ENCODE results near the gene PTPRE.
A peak's percentile ranks its signal among the peaks of the same experiment; 100 is the strongest.

PTPRE gene

DNA sequence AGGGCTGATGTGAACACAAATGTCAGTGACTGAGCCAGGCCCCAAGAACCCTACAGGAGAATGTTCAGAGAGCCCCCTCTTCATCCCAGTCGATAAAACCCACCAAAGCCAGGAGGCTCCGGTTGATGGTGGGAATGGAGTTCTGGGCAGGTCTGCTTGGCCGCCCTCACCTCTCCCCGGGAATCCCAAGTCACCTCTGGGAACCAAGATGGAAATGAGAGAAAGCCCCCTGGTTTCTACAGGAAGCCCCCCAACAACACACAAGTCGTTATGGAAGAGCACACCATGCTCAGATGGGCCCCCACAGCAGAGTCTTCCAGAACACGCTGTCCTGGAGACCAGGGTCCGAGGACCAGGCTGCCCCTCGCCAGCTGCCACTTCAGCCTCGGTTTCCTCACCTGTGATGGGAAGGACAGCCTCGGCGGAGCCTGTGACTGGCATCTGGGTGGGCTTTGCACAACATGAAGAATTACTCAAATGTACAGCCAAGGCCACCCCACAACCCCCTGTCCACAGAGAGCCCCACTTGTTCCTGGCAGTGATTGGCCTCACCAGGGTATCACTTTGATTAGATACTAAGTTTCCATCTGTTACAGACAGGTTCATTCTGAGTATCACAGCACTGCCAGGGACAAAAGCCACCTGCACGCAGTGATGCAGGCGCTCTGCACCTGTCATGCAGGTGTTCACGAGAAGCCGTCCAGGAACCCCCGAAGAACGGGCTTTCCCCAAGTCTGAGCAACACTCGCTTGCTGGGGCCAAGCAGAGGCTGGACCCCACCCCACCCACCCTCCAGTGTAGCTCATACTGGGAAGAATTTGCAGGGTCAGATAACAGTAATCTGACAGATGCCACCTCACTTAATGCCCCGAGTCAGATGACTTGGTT lies 161.7 kb downstream of the PTPRE start:
- DNase-seq (ENCODE audit: low read depth in 2 of 2, low spot score in 1 of 2), result no peak

- peak; percentile 70 to 72 for DNase-seq (ENCODE audit: low read depth in 2 of 2, low spot score in 1 of 2)
These were observed 162.6 kb downstream of the PTPRE start for GRCh38 chr10:128069351-128070051.

DNA sequence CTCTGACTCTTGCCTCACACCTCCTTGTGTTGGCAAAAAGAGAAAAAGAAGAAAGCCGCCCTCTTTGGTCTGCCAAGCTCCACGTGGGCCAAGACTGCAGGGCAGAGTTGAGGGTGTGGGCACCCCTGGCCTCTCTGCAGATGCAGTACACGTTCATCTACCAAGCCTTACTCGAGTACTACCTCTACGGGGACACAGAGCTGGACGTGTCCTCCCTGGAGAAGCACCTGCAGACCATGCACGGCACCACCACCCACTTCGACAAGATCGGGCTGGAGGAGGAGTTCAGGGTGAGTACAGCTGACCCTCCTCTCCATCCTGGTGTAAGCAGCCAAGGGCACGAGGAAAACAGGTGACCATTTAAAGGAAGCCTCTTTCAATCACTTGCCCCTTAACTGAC lies 163.3 kb downstream of the PTPRE start:
- no peak for DNase-seq (ENCODE audit: low read depth in 2 of 2, low spot score in 1 of 2)

DNA sequence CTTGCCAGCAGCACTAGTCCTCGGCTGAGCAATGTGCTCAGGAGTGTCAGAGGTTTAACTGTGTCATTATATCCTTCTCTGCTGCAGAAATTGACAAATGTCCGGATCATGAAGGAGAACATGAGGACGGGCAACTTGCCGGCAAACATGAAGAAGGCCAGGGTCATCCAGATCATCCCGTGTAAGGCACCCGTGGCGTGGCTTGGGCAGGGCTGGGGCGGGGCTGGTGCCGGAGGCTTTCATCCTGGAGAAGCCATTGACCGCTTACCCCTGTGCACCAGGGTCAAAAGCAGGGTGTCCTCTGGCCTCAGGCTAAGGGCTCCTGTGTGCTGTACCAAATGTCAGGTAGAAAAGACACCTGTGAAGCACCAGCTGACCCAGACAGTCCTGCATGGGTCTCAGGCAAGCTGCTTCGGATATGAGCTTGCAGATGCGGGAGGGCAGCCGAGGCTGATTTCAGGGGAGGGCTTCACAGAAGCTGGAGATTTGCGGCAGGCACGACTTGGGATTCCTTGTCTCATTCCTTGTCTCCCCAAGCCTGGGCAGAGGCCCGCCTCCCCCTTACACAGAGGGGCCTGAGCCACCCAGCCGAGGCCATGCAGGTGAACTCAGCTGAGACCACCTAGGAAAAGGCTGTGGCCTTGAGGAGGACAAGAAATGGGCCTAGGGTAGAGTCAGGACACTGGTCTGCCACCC lies 164.0 kb downstream of the PTPRE start:
- DNase-seq (ENCODE audit: low read depth in 2 of 2, low spot score in 1 of 2), result no peak

GRCh38 chr10:128071417-128071782 lies 164.5 kb downstream of the PTPRE start:
- no peak for DNase-seq (ENCODE audit: low read depth in 2 of 2, low spot score in 1 of 2)

DNA sequence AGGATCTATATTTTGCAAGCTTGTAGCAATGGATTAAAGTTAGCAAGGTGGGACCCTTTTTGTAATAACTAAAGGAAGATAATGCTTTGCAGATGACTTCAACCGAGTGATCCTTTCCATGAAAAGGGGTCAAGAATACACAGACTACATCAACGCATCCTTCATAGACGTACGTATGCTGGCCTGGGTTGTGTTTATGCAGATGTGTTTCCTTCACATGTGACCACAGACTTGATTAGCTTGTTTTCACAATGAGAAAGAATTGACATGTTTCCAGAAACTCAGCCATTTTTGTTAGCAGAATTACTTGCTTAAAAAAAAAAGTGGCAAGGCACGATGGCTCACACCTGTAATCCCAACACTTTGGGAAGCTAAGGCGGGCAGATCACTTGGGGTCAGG lies 165.1 kb downstream of the PTPRE start:
- DNase-seq (ENCODE audit: low read depth in 2 of 2, low spot score in 1 of 2), result no peak

DNA sequence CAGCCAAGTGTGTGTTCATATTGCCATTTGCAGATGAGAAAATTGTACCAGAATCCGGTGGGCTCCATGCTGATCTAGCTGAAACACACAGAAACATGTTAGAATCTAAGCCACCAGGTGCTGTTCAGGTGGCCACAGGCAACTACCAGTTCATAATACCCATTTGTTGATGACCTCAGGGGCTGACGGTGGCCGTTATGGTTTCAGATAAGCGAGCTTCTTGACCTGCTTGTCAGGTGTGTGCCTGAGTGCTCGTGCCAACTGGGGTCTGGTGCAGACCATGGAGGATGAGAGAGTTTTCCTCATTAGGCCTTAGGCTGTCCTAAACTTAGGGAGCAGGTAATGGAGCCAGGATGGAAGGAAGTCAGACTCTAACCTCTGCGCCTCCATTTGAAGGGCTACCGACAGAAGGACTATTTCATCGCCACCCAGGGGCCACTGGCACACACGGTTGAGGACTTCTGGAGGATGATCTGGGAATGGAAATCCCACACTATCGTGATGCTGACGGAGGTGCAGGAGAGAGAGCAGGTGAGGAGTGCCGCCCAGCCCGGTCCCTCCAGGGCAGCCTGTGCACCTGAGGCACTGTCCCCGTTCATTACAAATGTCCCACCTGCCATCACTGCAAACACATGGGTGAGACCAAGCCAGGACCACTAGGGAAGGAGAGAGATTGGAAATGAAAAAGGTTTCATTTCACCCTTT lies 166.2 kb downstream of the PTPRE start:
- no peak for DNase-seq (ENCODE audit: low read depth in 2 of 2, low spot score in 1 of 2)

DNA sequence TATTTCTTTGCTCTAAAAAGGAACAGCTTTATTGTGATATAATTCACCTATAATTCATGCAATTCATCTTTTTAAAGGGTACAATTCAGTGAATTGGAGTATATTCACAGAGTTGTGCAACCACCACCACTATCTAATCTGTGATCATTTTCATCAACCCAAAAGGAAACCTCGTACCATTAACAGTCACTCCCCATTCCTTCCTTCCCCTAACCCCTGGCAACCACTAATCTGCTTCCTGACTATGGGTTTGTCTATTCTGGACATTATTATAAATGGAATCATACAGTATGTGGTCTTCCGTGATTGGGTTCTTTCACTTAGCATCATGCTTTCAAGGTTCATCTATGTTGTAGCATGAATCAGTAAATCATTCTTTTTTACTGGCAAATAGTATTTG lies 167.0 kb downstream of the PTPRE start:
- no peak for DNase-seq (ENCODE audit: low read depth in 2 of 2, low spot score in 1 of 2)

DNA sequence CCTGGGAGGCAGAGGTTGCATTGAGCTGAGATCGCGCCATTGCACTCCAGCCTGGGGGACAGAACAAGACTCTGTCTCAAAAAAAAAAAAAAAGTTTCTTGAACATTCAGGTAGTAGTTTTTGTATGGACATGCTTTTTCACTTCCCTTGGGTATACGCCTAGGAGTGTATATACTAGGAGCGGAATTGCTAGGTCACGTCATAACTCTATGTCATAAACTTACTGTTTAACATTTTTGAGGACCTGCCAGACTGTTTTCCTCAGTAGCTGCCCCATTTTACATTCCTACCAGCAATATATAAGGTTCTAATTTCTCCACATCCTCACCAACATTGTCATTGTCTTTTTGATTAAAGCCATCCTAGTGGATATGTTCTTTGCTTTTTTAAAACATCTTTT lies 167.7 kb downstream of the PTPRE start:
- DNase-seq (ENCODE audit: low read depth in 2 of 2, low spot score in 1 of 2), result no peak

GRCh38 chr10:128077155-128077875 lies 170.4 kb downstream of the PTPRE start:
- DNase-seq (ENCODE audit: low read depth in 2 of 2, low spot score in 1 of 2), result no peak

DNA sequence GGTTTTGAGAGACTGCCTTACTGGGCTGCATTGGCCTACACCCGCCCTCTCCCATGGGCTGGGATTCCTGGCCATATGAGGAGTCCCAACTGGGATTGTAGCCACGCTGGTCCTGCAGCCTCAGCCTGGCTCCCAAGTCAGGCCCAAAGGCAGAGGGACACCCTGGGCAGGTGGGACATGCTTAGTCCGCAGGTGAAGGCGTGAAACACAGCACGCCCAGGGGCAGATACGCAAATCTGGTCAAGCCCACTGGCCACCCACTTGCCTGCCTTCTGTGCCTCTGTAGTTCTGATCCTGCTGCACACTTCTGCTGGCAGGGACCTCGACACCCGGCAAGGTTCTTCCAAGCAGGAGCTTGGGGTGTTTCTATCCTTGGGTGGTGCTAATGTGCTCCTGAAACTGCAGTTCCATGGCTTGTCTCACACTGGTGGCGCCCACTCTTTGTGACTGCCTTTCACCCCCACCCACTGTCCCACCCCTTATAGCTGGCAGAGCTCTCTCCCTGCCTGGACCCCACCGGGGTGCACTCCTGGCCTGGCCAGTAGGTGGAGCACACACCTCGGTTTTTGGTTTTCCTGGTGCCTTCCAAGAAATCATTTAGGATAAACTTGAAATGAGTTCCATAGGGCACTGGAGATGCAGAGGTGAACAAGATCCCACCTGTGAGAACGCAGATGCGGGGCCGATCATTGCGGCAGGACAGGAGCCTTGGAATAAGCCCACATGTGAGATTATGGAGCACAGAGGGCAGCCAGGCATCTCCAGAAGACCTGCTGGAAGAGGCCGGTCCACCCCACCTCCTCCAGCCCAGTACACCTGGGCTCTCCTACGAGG lies 171.4 kb downstream of the PTPRE start:
- no peak for DNase-seq (ENCODE audit: low read depth in 2 of 2, low spot score in 1 of 2)

DNA sequence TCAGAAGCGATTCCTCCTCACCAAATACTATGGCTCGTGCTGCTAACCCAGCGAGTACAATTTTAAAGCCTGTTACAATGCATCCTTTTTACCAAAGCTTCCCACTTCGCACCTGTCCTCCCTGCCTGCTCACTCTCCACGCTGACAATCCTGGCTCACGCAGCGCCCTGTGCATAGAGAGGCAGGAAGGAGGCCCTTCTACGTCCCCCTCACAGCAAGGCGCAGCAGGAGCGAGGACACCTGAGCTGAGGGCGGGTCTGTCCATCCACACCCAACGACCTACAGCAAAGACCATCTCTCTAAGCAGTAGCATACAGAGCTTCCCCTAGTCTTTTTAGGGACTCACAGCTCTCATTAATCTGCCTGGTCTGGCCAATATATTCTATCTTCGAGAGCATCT lies 173.3 kb downstream of the PTPRE start:
- DNase-seq (ENCODE audit: low read depth in 2 of 2, low spot score in 1 of 2), result no peak

DNA sequence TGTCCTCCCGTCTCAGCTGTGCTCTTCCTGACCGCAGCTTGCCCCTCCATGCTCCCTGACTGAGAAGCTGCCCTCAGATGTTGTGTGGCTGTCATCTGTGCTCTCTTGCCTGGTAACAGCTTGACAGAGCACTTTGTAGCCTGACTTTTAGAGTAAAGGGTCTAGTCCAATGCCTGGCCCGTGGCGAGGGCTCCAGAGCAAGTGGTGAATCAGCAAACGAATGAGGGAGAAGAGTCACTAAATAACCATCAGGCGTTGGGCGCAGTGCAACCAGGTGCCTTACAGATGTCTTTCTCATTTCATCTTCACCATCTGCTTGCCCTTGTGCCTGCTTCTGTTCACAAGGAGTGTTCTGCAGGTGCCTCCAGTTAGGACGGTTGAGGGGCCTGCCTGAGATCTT lies 173.7 kb downstream of the PTPRE start:
- DNase-seq (ENCODE audit: low read depth in 2 of 2, low spot score in 1 of 2), result no peak

DNA sequence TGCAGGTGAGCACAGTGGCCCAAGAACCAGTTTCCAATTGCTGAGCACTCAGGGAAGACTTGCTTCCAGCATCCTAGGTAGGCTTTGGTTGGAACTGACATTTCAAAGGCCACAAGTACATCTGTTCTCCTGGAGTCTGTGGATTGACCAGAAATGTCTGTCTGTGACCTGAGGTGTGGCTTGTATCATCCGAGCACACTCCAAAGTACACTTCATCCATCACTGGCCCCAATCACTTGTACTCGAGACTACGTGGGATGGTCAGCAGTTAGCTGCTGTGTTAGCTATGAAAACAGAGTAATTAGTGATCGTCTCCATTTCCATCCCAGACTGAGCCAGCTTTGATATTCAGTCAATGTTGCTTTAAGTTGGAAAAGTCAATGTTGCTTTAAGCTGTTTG lies 174.3 kb downstream of the PTPRE start:
- no peak for DNase-seq (ENCODE audit: low read depth in 2 of 2, low spot score in 1 of 2)

- no peak for DNase-seq (ENCODE audit: low read depth in 2 of 2, low spot score in 1 of 2)
These were observed 174.8 kb downstream of the PTPRE start for GRCh38 chr10:128081720-128082119.

DNA sequence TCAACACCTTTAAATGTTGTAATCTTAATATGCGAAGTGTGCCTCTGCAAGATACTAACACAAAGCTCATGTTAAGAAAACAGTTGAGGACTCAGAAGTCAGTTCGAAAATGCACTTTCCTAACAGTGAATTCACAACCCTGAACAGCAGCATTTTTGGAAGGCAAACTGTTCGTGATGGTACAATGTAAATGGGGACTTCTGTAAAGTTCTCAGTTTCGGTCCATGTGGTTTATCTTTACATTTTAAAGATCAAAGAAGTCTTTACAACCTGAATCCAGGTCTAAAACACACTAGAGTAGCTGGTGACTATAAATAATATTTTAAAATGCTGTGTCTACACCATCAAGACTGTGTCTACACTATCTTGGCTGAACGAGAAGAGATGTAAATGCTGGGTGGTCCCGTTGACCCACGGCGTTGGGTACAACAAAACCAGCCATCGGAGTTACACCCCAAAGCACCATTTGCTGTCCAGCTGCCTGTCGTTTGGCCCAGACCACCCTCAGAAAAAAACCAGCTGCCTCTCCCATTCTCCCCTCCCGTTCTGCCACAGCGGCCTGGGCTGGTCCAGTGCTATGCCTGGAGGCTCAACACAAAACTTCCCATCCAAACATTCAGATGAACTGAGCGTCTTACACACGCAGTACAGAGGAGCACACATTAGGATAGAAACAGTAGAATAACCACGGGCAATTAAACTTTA lies 176.4 kb downstream of the PTPRE start:
- DNase-seq (ENCODE audit: low read depth in 2 of 2, low spot score in 1 of 2), result no peak

DNA sequence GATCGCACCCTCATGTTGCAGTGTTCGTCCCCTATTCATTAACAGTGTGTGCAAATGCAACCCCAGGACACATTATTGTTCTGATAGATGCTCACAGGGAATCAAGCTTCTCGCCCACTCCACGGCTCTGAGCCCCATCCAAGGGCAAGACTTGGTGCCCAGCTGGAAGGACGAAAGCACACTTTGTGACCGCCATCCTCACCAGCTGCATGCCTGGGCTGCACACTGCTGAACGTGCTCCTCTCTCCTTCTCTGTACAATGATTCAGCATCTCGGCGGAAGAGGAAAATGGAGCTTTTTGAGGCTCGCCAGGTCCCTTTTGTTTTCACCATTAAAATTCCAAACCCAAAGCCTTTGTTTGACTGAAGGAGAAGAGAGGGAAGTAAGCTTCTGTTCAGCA lies 177.5 kb downstream of the PTPRE start:
- no peak for DNase-seq (ENCODE audit: low read depth in 2 of 2, low spot score in 1 of 2)

GRCh38 chr10:128084991-128085390 lies 178.1 kb downstream of the PTPRE start:
- DNase-seq (ENCODE audit: low read depth in 2 of 2, low spot score in 1 of 2), result no peak

Measured in stimulated activated CD8-positive, alpha-beta memory T cell treated with anti-CD3 and anti-CD28 coated beads, Interleukin-4, amount 100 ng/mL, for 1 hour (primary cell).